ENCODE data around the gene ECD.

- no peak for TF ChIP-seq CTCF (IDR thresholded peaks at IDR 0.05)
- no peak for TF ChIP-seq POLR2A (IDR thresholded peaks at IDR 0.05)
- no peak for TF ChIP-seq POLR2AphosphoS5 (IDR thresholded peaks at IDR 0.05)
These were observed 5.1 kb upstream of the ECD start for GRCh38 chr10:73172867-73173266.
